Uterus (tissue), 4 donors: ENCODE measurements around the gene TMEM258. TPM values are rescaled to one million over a fixed set of nuclear protein-coding genes. Genes with fewer than 3 reads are reported as not detected.

Experiments used
- DNase-seq, 2 donors: peaks; one replicate each; pipeline ENCODE4 v3.0.0-alpha.2; 2019 to 2020
- H3K27ac ChIP-seq, 2 donors: fragments of 200-600 bp; sonication (generic); 1 replicate in 1 of 2; 2 replicates in 1 of 2; pipeline ENCODE4 v1.5.1; 2016 to 2018
- H3K27me3 ChIP-seq, 2 donors: fragments of 200-600 bp; sonication (generic); one replicate each; pipeline ENCODE4 v1.5.1; 2018 to 2019; ENCODE audit warnings: control low read depth in 1 of 2
- H3K36me3 ChIP-seq, 2 donors: fragments of 200-600 bp; sonication (generic); one replicate each; pipeline ENCODE4 v1.5.1; 2019; ENCODE audit warnings: control low read depth in 1 of 2
- H3K4me1 ChIP-seq, 2 donors: fragments of 200-600 bp; sonication (generic); one replicate each; pipeline ENCODE4 v1.5.1; 2018 to 2019; ENCODE audit warnings: control low read depth in 1 of 2
- H3K4me3 ChIP-seq, 2 donors: fragments of 200-600 bp; sonication (generic); 1 replicate in 1 of 2; 2 replicates in 1 of 2; pipeline ENCODE4 v1.5.1; 2018 to 2019; ENCODE audit warnings: mild to moderate bottlenecking in 1 of 2
- H3K9me3 ChIP-seq, 2 donors: fragments of 200-600 bp; sonication (generic); one replicate each; pipeline ENCODE4 v1.5.1; 2019; ENCODE audit warnings: control low read depth in 1 of 2
- POLR2A ChIP-seq, 2 donors: fragments of 450-650 bp; IDR thresholded peaks; one replicate each; pipeline ENCODE4 v1.6.1; 2016; ENCODE audit warnings: antibody characterized with exemption in 2 of 2, mild to moderate bottlenecking in 1 of 2, moderate library complexity in 1 of 2
- intact Hi-C: fragments of 100-400 bp; cut with DNase I; formaldehyde crosslinking; loops from one replicate; pipeline ENCODE4 v1.15.1; 2023; ENCODE audit warnings: low total_unique reads
- microRNA counts, 2 donors: library from miRNA; unstranded; fragments of <30 nt; microRNA quantifications; one replicate each; lab custom pipeline; 2016 to 2017
- total RNA-seq, 4 donors: library from RNA; depleted of rRNA in 3 of 4; stranded (reverse); fragments of >200 nt in 3 of 4; gene quantifications; one replicate each; pipeline versions ENCODE4 v1.1.0 to v1.2.4, GENCODE V29; 2014 to 2023
- TF ChIP-seq, protein P1 (sequence below), 4 experiments: fragments of 200-600 bp in 2 of 4; fragments of 450-650 bp in 2 of 4; sonication (generic) in 2 of 4; IDR thresholded peaks; one replicate each; pipeline ENCODE4 v1.5.1; 2016 to 2019; ENCODE audit warnings: antibody characterized with exemption in 4 of 4, mild to moderate bottlenecking in 2 of 4, moderate library complexity in 1 of 4
- donor health status: DM: yes; HTN: yes; CAD: no.

Gene TMEM258
- total RNA-seq, 4 donors from 2014 or later: 14.6 to 96.9 (median 38.7) TPM

DNA sequence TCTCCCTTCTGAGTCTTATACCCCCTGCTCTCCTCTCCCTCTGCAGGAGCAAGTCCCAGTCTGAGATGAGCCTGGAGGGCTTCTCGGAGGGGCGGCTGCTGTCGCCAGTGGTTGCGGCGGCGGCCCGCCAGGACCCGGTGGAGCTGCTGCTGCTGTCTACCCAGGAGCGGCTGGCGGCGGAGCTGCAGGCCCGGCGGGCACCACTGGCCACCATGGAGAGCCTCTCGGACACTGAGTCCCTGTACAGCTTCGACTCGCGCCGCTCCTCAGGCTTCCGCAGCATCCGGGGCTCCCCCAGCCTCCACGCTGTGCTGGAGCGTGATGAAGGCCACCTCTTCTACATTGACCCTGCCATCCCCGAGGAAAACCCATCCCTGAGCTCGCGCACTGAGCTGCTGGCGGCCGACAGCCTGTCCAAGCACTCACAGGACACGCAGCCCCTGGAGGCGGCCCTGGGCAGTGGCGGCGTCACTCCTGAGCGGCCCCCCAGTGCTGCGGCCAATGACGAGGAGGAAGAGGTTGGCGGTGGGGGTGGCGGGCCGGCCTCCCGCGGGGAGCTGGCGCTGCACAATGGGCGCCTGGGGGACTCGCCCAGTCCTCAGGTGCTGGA, 48.8 kb downstream of the TMEM258 start:
- Histone ChIP-seq H3K27ac (no peak overlapping the region), H3K36me3 (no peaks in the 10 kb centered on the region), H3K27me3 (no peaks in the 10 kb centered on the region), H3K9me3 (no peaks in the 10 kb centered on the region), H3K4me3 (no peak overlapping the region), H3K4me1 (no peaks in the 10 kb centered on the region)
- TF ChIP-seq, protein P1, sequence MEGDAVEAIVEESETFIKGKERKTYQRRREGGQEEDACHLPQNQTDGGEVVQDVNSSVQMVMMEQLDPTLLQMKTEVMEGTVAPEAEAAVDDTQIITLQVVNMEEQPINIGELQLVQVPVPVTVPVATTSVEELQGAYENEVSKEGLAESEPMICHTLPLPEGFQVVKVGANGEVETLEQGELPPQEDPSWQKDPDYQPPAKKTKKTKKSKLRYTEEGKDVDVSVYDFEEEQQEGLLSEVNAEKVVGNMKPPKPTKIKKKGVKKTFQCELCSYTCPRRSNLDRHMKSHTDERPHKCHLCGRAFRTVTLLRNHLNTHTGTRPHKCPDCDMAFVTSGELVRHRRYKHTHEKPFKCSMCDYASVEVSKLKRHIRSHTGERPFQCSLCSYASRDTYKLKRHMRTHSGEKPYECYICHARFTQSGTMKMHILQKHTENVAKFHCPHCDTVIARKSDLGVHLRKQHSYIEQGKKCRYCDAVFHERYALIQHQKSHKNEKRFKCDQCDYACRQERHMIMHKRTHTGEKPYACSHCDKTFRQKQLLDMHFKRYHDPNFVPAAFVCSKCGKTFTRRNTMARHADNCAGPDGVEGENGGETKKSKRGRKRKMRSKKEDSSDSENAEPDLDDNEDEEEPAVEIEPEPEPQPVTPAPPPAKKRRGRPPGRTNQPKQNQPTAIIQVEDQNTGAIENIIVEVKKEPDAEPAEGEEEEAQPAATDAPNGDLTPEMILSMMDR (IDR thresholded peaks at IDR 0.05): no peak
- no peak for TF ChIP-seq POLR2A (IDR thresholded peaks at IDR 0.05)
- intact Hi-C loops: no loop called here
- DNase-seq: no peak

DNA sequence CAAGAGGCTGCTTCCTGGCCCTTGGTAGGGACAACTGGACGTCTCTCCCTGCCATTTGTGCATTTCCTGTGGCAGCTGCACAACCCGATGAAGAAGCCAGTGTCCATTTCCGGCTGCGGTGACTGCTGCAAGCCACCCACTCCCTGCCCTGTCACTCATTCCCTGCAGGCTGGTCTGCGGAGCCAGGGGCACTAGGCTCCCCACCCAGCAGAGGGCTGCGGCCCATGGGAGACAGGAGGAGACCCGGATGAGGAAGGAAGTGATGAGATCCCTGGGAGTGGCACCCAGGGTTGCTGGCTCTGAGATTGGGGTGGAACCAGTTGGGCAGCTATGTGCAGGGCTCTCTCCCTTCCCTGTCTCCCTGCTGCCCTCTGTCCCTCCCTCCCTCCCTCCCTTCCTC, 50.0 kb downstream of the TMEM258 start:
- Histone ChIP-seq H3K9me3 (no peaks in the 10 kb centered on the region), H3K4me3 (no peak overlapping the region), H3K4me1 (no peaks in the 10 kb centered on the region), H3K27me3 (no peaks in the 10 kb centered on the region), H3K27ac (no peak overlapping the region), H3K36me3 (no peaks in the 10 kb centered on the region)
- TF ChIP-seq, protein P1 (IDR thresholded peaks at IDR 0.05): no peak
- TF ChIP-seq POLR2A (IDR thresholded peaks at IDR 0.05): no peak
- DNase-seq: no peak
- intact Hi-C loops: no loop called here

DNA sequence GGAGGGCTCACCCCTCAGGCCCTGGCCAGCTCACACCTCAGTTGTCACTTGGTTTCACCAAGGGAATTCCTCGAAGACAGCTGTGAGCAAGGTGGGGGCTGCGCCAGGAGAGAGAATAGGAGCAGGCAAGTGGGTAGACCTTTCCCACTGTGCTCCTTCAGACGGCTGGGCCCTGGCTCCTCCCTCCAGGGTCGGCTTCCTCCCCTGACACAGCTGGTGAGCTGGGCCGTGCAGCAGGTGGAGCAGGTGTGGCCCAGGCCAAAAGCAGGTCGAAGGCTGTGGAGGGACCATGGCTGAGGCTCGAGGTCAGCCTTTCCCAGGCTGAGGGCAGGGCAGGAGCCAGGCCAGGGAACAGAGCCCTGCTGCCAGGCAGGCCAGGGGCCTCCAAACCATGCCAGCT, 52.4 kb downstream of the TMEM258 start:
- no peaks in the 10 kb centered on the region for H3K4me1 ChIP-seq
- no peak for TF ChIP-seq POLR2A (IDR thresholded peaks at IDR 0.05)
- TF ChIP-seq, protein P1 (IDR thresholded peaks at IDR 0.05): no peak
- H3K9me3 ChIP-seq: no peaks in the 10 kb centered on the region
- H3K36me3 ChIP-seq: no peaks in the 10 kb centered on the region
- H3K27ac ChIP-seq: no peak overlapping the region
- H3K27me3 ChIP-seq: no peaks in the 10 kb centered on the region
- no peak for DNase-seq
- no peak overlapping the region for H3K4me3 ChIP-seq
- intact Hi-C loops: no loop called here

DNA sequence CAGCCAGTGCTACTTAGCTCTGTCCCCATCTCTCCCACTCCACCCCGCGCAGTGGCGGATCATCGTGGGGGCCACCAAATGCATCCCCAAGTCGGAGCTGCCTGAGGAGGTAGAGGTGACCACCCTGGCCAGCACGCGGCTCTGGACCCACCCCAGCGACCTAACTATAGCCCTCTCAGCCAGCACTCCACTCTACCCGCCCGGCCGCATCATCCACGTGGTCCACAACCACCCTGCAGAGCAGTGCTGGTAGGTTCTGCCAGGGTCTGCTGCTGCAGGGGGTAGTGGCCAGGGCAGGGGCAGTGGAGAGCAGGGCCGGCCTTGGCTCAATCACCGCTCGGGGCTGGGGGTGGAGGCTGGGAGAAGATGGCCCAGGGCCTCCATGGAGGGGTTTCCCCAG, 53.0 kb downstream of the TMEM258 start:
- Histone ChIP-seq H3K4me1 (no peaks in the 10 kb centered on the region), H3K27ac (no peak overlapping the region), H3K27me3 (no peaks in the 10 kb centered on the region), H3K9me3 (no peaks in the 10 kb centered on the region), H3K36me3 (no peaks in the 10 kb centered on the region), H3K4me3 (no peak overlapping the region)
- DNase-seq: no peak
- TF ChIP-seq, protein P1 (IDR thresholded peaks at IDR 0.05): no peak
- no peak for TF ChIP-seq POLR2A (IDR thresholded peaks at IDR 0.05)
- intact Hi-C loops: no loop called here

MicroRNA genes within 50 kb of the gene (microRNA counts, 767-probe panel; counts per million panel counts)
- microRNA hsa-miR-1908 (lab: Ali Mortazavi, UCI) (0 counts per million in 2 donors), microRNA hsa-miR-611 (lab: Ali Mortazavi, UCI) (0 counts per million in 2 donors)

Other genes with a start within 250 kb of the TMEM258 start
- gene SYT7, start 211.5 kb downstream of the TMEM258 start, total RNA-seq: 1 to 10 TPM; 2.1 to 10.0 (median 5.9) TPM
- gene DAGLA, start 112.2 kb downstream of the TMEM258 start, total RNA-seq: 1 to 10 TPM in 2 of 4 donors, under 1 TPM in 2; 0.29 to 5.4 (median 1.9) TPM
- gene MYRF, start 40.0 kb downstream of the TMEM258 start, total RNA-seq: 100 to 1,000 TPM in 1 of 4 donors, 10 to 100 TPM in 2, 1 to 10 TPM in 1; 6.4 to 106 (median 12.7) TPM
- 10 to 100 TPM in 1 of 4 donors, 1 to 10 TPM in 2, under 1 TPM in 1; 0.77 to 19.4 (median 6.8) TPM for gene FEN1, start 312 bp upstream of the TMEM258 start, total RNA-seq
- 10 to 100 TPM; 23.8 to 57.1 (median 38.3) TPM for gene FADS1, start 24.4 kb upstream of the TMEM258 start, total RNA-seq
- gene FADS2, start 35.7 kb upstream of the TMEM258 start, total RNA-seq: 100 to 1,000 TPM in 2 of 4 donors, 10 to 100 TPM in 2; 13.5 to 117 (median 84.9) TPM
- 10 to 100 TPM; 18.2 to 74.6 (median 32.0) TPM for gene FADS3, start 98.9 kb upstream of the TMEM258 start, total RNA-seq
- gene RAB3IL1, start 125.0 kb upstream of the TMEM258 start, total RNA-seq: 10 to 100 TPM; 12.6 to 60.3 (median 26.8) TPM
- 10 to 100 TPM in 1 of 4 donors, 1 to 10 TPM in 3; 3.3 to 11.1 (median 3.9) TPM for gene BEST1, start 157.8 kb upstream of the TMEM258 start, total RNA-seq
- gene FTH1, start 175.0 kb upstream of the TMEM258 start, total RNA-seq: 1,000 to 10,000 TPM in 3 of 4 donors, 100 to 1,000 TPM in 1; 402 to 1,927 (median 1,615) TPM